HG02852 (cell line): Measurements from ENCODE around the gene MPO.

Experiments
- ATAC-seq: cut with Tn5 transposase; IDR thresholded peaks from one replicate; pipeline ENCODE4 v1.9.1; 2021; ENCODE audit warnings: mild to moderate bottlenecking, moderate library complexity; ENCODE audit not compliant: unreplicated experiment

MPO gene

GRCh38 chr17:58280480-58281217 is at the start of gene MPO:
MPO (minus strand) TSS chr17:58280935; CDS start chr17:58280758, 177 bp downstream.
- no peak for ATAC-seq

GRCh38 chr17:58329810-58330537 is 49.2 kb upstream of the MPO start:
- ATAC-seq: peak; percentile 3

GRCh38 chr17:58329035-58329809 is 48.5 kb upstream of the MPO start:
- ATAC-seq: peak; percentile 38

GRCh38 chr17:58328195-58329034 is 47.7 kb upstream of the MPO start, which contains the start of gene TSPOAP1:
TSPOAP1 (minus strand) TSS chr17:58328795; CDS start chr17:58327920, 875 bp downstream.
- ATAC-seq: peak; percentile 15

GRCh38 chr17:58327363-58328194 is 46.8 kb upstream of the MPO start:
- ATAC-seq: peak; percentile 3

GRCh38 chr17:58326609-58327362 is 46.1 kb upstream of the MPO start:
- ATAC-seq: no peak

GRCh38 chr17:58325976-58326468 is 45.3 kb upstream of the MPO start:
- ATAC-seq: no peak

GRCh38 chr17:58325289-58325726 is 44.6 kb upstream of the MPO start:
- ATAC-seq: no peak

GRCh38 chr17:58324409-58325288 is 43.9 kb upstream of the MPO start:
- no peak for ATAC-seq

GRCh38 chr17:58324056-58324408 is 43.3 kb upstream of the MPO start:
- no peak for ATAC-seq

GRCh38 chr17:58323366-58324055 is 42.8 kb upstream of the MPO start:
- ATAC-seq: no peak

- no peak for ATAC-seq
Measured at GRCh38 chr17:58322581-58323185, 41.9 kb upstream of the MPO start.

- no peak for ATAC-seq
Measured at GRCh38 chr17:58321571-58322525, 41.1 kb upstream of the MPO start.

GRCh38 chr17:58320570-58321323 is 40.0 kb upstream of the MPO start:
- no peak for ATAC-seq

- no peak for ATAC-seq
Measured at GRCh38 chr17:58320163-58320558, 39.4 kb upstream of the MPO start.
